Measurements from ENCODE around the gene MKRN2. TPM values are rescaled to one million over a fixed set of nuclear protein-coding genes. Genes with fewer than 3 reads are reported as not detected.

The MKRN2 gene
- total and polyA plus RNA-seq, 9 of the 15 experiments (the other 6 are each of a cell fraction or from before 2014, with no cell fraction given) = 29.4 to 63.2 (median 42.9) TPM

DNA sequence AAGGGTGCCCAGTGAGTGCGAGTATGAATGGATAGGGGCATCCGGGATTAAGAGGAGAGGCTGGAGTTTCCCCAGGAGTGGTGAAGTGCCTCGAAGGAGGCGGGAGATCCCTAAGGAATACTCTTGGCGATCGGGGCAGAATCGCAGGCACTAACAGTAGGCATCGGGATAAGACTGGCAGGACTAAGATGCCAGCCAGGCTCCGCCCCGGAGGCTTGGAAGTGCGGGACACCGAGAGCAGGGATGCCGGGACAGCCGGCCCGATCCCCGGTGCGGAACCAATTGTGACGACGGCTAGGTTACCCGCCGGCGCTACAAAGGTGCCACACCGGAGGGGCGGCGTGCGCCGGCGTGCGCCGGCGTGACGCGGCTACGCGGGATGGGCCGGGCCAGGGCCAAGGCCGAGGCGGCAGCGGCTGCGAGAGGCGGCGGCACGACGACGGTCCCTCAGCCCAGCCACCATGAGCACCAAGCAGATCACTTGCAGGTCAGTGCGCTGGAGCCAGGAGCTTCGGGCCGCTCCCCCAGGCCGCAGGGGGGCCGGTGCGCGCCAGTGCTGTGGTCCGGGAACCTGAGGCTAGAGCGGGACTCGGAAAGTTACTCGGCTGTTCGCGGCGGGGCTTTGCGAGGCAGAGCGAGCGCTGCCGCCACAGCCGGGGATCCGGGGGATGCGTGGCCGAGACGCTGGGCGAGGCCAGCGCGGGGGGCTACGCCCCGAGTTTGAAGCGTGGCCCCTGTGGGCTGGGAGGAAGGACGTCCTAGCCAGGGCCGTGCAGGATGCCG lies at the start of gene MKRN2 (continued):
- TF ChIP-seq REST (IDR thresholded peaks at IDR 0.05; ENCODE audit: borderline replicate concordance) (peak; percentile 98), REST (CRISPR knock-in tag; IDR thresholded peaks at IDR 0.05; ENCODE audit: low read depth) (peak; percentile 67; the same call in 1 of the 2 replicates), EGR1 (conservative IDR thresholded peaks at IDR 0.05) (peak; percentile 61), ID3 (CRISPR knock-in tag; IDR thresholded peaks at IDR 0.05) (no peak), ID3 (tag; IDR thresholded peaks at IDR 0.05) (peak; percentile 93), CC2D1A (IDR thresholded peaks at IDR 0.05) (0 out of 2 replicates have a peak, but pooled peaks have one; percentile 19), IRF9 (tag; IDR thresholded peaks at IDR 0.05) (no peak), NBN (IDR thresholded peaks at IDR 0.05; ENCODE audit: low read depth) (0 out of 2 replicates have a peak, but pooled peaks have one; percentile 18), NR4A1 (CRISPR knock-in tag; IDR thresholded peaks at IDR 0.05) (0 out of 2 replicates have a peak, but pooled peaks have one; percentile 5), NR4A1 (tag; IDR thresholded peaks at IDR 0.05) (peak; percentile 95), U2AF1 (optimal IDR thresholded peaks at IDR 0.05; ENCODE audit: low read depth, low read length) (peak; percentile 90), EZH2 (IDR thresholded peaks at IDR 0.05; ENCODE audit: borderline replicate concordance, low read depth, low read length) (no peak), ZNF263 (CRISPR knock-in tag; IDR thresholded peaks at IDR 0.05; ENCODE audit: borderline replicate concordance) (peak; percentile 69; the same call in 1 of the 2 replicates), TAF7 (tag; IDR thresholded peaks at IDR 0.05) (peak; percentile 52)
- TF ChIP-seq, protein P1, sequence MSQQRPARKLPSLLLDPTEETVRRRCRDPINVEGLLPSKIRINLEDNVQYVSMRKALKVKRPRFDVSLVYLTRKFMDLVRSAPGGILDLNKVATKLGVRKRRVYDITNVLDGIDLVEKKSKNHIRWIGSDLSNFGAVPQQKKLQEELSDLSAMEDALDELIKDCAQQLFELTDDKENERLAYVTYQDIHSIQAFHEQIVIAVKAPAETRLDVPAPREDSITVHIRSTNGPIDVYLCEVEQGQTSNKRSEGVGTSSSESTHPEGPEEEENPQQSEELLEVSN (IDR thresholded peaks at IDR 0.05; ENCODE audit: borderline replicate concordance in 1 of 2, extremely low read depth in 1 of 2, insufficient read depth in 1 of 2, insufficient read length in 1 of 2, low read depth in 1 of 2, low read length in 1 of 2, poor library complexity in 1 of 2, severe bottlenecking in 1 of 2) = peak; percentile 95 to 97
